HG02763 (cell line): ENCODE measurements around the gene PER2.
"Not testable (repeated sequence)": the region's sequence is repeated elsewhere in the genome, so short reads cannot be mapped to it uniquely, and the experiment has no call there.

Experiments
- ATAC-seq: cut with Tn5 transposase; IDR thresholded peaks from one replicate; pipeline ENCODE4 v1.9.1; 2021; ENCODE audit warnings: mild to moderate bottlenecking, moderate library complexity; ENCODE audit not compliant: unreplicated experiment

Gene PER2

GRCh38 chr2:238288650-238289573, 502 bp upstream of the PER2 start:
- ATAC-seq: peak; percentile 92

- ATAC-seq: no peak
Observed at GRCh38 chr2:238286987-238287736, 1.2 kb downstream of the PER2 start.

GRCh38 chr2:238286551-238286950, 1.9 kb downstream of the PER2 start:
- no peak for ATAC-seq

GRCh38 chr2:238286095-238286494, 2.3 kb downstream of the PER2 start:
- no peak for ATAC-seq

- no peak for ATAC-seq
Observed at GRCh38 chr2:238285653-238286082, 2.7 kb downstream of the PER2 start.

- ATAC-seq: no peak
Observed at GRCh38 chr2:238284802-238285515, 3.5 kb downstream of the PER2 start.

- ATAC-seq: no peak
Observed at GRCh38 chr2:238282861-238283738, 5.3 kb downstream of the PER2 start.

- ATAC-seq: no peak
Observed at GRCh38 chr2:238281826-238282480, 6.5 kb downstream of the PER2 start.

- no peak for ATAC-seq
Observed at GRCh38 chr2:238280083-238280825, 8.2 kb downstream of the PER2 start.

- ATAC-seq: no peak
Observed at GRCh38 chr2:238279324-238279682, 9.1 kb downstream of the PER2 start.

GRCh38 chr2:238278626-238279323, 9.6 kb downstream of the PER2 start:
- no peak for ATAC-seq

- no peak for ATAC-seq
Observed at GRCh38 chr2:238277695-238278094, 10.7 kb downstream of the PER2 start.

GRCh38 chr2:238274152-238274865, 14.1 kb downstream of the PER2 start:
- ATAC-seq: no peak

- ATAC-seq: not testable (repeated sequence)
Observed at GRCh38 chr2:238273433-238273832, 15.0 kb downstream of the PER2 start.

- no peak for ATAC-seq
Observed at GRCh38 chr2:238272156-238272555, 16.3 kb downstream of the PER2 start.

- ATAC-seq: not testable (repeated sequence)
Observed at GRCh38 chr2:238271686-238272085, 16.7 kb downstream of the PER2 start.

- no peak for ATAC-seq
Observed at GRCh38 chr2:238271061-238271554, 17.3 kb downstream of the PER2 start.

- no peak for ATAC-seq
Observed at GRCh38 chr2:238270606-238271005, 17.8 kb downstream of the PER2 start.
